ENCODE data around the gene CBX2.

CBX2 gene

GRCh38 chr17:79777120-79777893 is 641 bp upstream of the CBX2 start:
- Histone ChIP-seq H3K36me3 (replicated peaks) (no peaks in the 10 kb centered on the region), H3K4me3 (ENCODE audit: low read depth, low read length) (peak overlapping the region; percentile 49), H3K27me3 (replicated peaks) (peaks cover 20% of the 10 kb centered on the region), H3K27ac (no peak overlapping the region)
- TF ChIP-seq CTCF (IDR thresholded peaks at IDR 0.05; ENCODE audit: low read depth, low read length, missing control alignments), result peak; percentile 28
- in situ Hi-C loops (cut with HindIII; ENCODE audit: low pct_ligation_motif_present, low sequenced_read_pairs), result loop anchor here (25.0 kb wide), 1 partner anchor 210 kb away; no protein-coding TSS in a partner anchor
- DNase-seq, result peak; percentile 9

- no peak overlapping the region for H3K27ac ChIP-seq
- peak overlapping the region; percentile 58 for H3K4me3 ChIP-seq (ENCODE audit: low read depth, low read length)
- no peaks in the 10 kb centered on the region for H3K36me3 ChIP-seq (replicated peaks)
- peaks cover 16% of the 10 kb centered on the region for H3K27me3 ChIP-seq (replicated peaks)
- in situ Hi-C loops (cut with HindIII; ENCODE audit: low pct_ligation_motif_present, low sequenced_read_pairs), result loop anchor here (25.0 kb wide), 1 partner anchor 209 kb away; no protein-coding TSS in a partner anchor
- TF ChIP-seq CTCF (IDR thresholded peaks at IDR 0.05; ENCODE audit: low read depth, low read length, missing control alignments), result no peak
- no peak for DNase-seq
Measured at GRCh38 chr17:79778504-79779083, 646 bp downstream of the CBX2 start.

GRCh38 chr17:79779084-79779529 is 1.2 kb downstream of the CBX2 start:
- H3K36me3 ChIP-seq (replicated peaks), result no peaks in the 10 kb centered on the region
- no peak overlapping the region for H3K27ac ChIP-seq
- peak overlapping the region; percentile 58 for H3K4me3 ChIP-seq (ENCODE audit: low read depth, low read length)
- no peak for DNase-seq
- TF ChIP-seq CTCF (IDR thresholded peaks at IDR 0.05; ENCODE audit: low read depth, low read length, missing control alignments), result no peak
- in situ Hi-C loops (cut with HindIII; ENCODE audit: low pct_ligation_motif_present, low sequenced_read_pairs), result loop anchor here (25.0 kb wide), 1 partner anchor 208 kb away; no protein-coding TSS in a partner anchor
- peaks cover 16% of the 10 kb centered on the region for H3K27me3 ChIP-seq (replicated peaks)

- H3K27ac ChIP-seq, result no peak overlapping the region
- in situ Hi-C loops (cut with HindIII; ENCODE audit: low pct_ligation_motif_present, low sequenced_read_pairs), result loop anchor here (25.0 kb wide), 1 partner anchor 207 kb away; no protein-coding TSS in a partner anchor
- DNase-seq, result no peak
- H3K36me3 ChIP-seq (replicated peaks), result no peaks in the 10 kb centered on the region
- no peak overlapping the region for H3K4me3 ChIP-seq (ENCODE audit: low read depth, low read length)
- peaks cover 14% of the 10 kb centered on the region for H3K27me3 ChIP-seq (replicated peaks)
- no peak for TF ChIP-seq CTCF (IDR thresholded peaks at IDR 0.05; ENCODE audit: low read depth, low read length, missing control alignments)
Measured at GRCh38 chr17:79779661-79780365, 1.9 kb downstream of the CBX2 start.

GRCh38 chr17:79781012-79781650 is 3.2 kb downstream of the CBX2 start:
- peaks cover 10% of the 10 kb centered on the region for H3K27me3 ChIP-seq (replicated peaks)
- TF ChIP-seq CTCF (IDR thresholded peaks at IDR 0.05; ENCODE audit: low read depth, low read length, missing control alignments), result no peak
- no peak for DNase-seq
- no peak overlapping the region for H3K4me3 ChIP-seq (ENCODE audit: low read depth, low read length)
- in situ Hi-C loops (cut with HindIII; ENCODE audit: low pct_ligation_motif_present, low sequenced_read_pairs), result loop anchor here (25.0 kb wide), 1 partner anchor 206 kb away; no protein-coding TSS in a partner anchor
- no peaks in the 10 kb centered on the region for H3K36me3 ChIP-seq (replicated peaks)
- no peak overlapping the region for H3K27ac ChIP-seq

Measured in brain microvascular endothelial cell (primary cell).